Suppressor macrophage treated with lipopolysaccharide for 1 hour (primary cell): ENCODE data around the gene URI1.

ENCODE experiments used
- DNase-seq, 3 donors: peaks; one replicate each; pipeline ENCODE4 v3.0.0-alpha.2; 2020 to 2022

The URI1 gene

GRCh38 chr19:29971648-29972047 lies 29.6 kb downstream of the URI1 start:
- DNase-seq, result no peak

- DNase-seq, result no peak
These were observed 32.7 kb downstream of the URI1 start for GRCh38 chr19:29974701-29975100.

- DNase-seq, result no peak
These were observed 34.3 kb downstream of the URI1 start for GRCh38 chr19:29976151-29976943.

GRCh38 chr19:29978080-29978479 lies 36.0 kb downstream of the URI1 start:
- DNase-seq, result peak; percentile 39 to 59 (median 47)

GRCh38 chr19:29983568-29983967 lies 41.5 kb downstream of the URI1 start:
- DNase-seq, result no peak

GRCh38 chr19:29985196-29985595 lies 43.2 kb downstream of the URI1 start:
- no peak for DNase-seq

GRCh38 chr19:29988351-29988750 lies 46.3 kb downstream of the URI1 start:
- DNase-seq, result no peak

- DNase-seq, result no peak
These were observed 50.3 kb downstream of the URI1 start for GRCh38 chr19:29992233-29992867.

- no peak for DNase-seq
These were observed 57.5 kb downstream of the URI1 start for GRCh38 chr19:29999490-29999889.

GRCh38 chr19:30000862-30001261 lies 58.8 kb downstream of the URI1 start:
- no peak for DNase-seq

- DNase-seq, result peak in 2 of 3 donors; percentile 2 to 6
These were observed 59.3 kb downstream of the URI1 start for GRCh38 chr19:30001301-30001700.

- DNase-seq, result peak in 2 of 3 donors; percentile 6 to 17
These were observed 59.8 kb downstream of the URI1 start for GRCh38 chr19:30001791-30002190.

GRCh38 chr19:30003866-30004265 lies 61.8 kb downstream of the URI1 start:
- DNase-seq, result peak in 1 of 3 donors; percentile 10

GRCh38 chr19:30004403-30004802 lies 62.4 kb downstream of the URI1 start:
- DNase-seq, result no peak

- DNase-seq, result peak in 1 of 3 donors; percentile 0
These were observed 64.2 kb downstream of the URI1 start for GRCh38 chr19:30006207-30006606.

GRCh38 chr19:30008169-30008568 lies 66.1 kb downstream of the URI1 start:
- DNase-seq, result peak in 1 of 3 donors; percentile 11

- DNase-seq, result no peak
These were observed 67.0 kb downstream of the URI1 start for GRCh38 chr19:30009013-30009412.

GRCh38 chr19:30011051-30011578 lies 69.1 kb downstream of the URI1 start:
- DNase-seq, result peak in 1 of 3 donors; percentile 8

GRCh38 chr19:30014770-30015169 lies 72.7 kb downstream of the URI1 start:
- DNase-seq, result no peak

GRCh38 chr19:30017172-30017571 lies 75.1 kb downstream of the URI1 start:
- no peak for DNase-seq

GRCh38 chr19:30020189-30020588 lies 78.2 kb downstream of the URI1 start:
- no peak for DNase-seq

GRCh38 chr19:30022659-30023058 lies 80.6 kb downstream of the URI1 start:
- DNase-seq, result no peak

- peak in 2 of 3 donors; percentile 28 to 43 for DNase-seq
These were observed 81.3 kb downstream of the URI1 start for GRCh38 chr19:30023330-30023729.

GRCh38 chr19:30024091-30024490 lies 82.1 kb downstream of the URI1 start:
- DNase-seq, result no peak
